Peyer's patch (tissue), 4 donors: ENCODE measurements around the gene ATF7IP2.
A peak's percentile ranks its signal among the peaks of the same experiment; 100 is the strongest.

Source experiments
- CTCF ChIP-seq, 6 experiments: fragments of 450-650 bp in 4 of 6; fragments of 200-600 bp in 2 of 6; sonication (generic) in 1 of 6; IDR thresholded peaks; one replicate each; pipeline ENCODE4 v1.5.1; 2017 to 2019; ENCODE audit warnings: antibody characterized with exemption in 6 of 6, mild to moderate bottlenecking in 3 of 6, moderate library complexity in 1 of 6
- POLR2A ChIP-seq, 2 donors: fragments of 450-650 bp; IDR thresholded peaks; one replicate each; pipeline ENCODE4 v1.5.1; 2017; ENCODE audit warnings: antibody characterized with exemption in 2 of 2, mild to moderate bottlenecking in 2 of 2, moderate library complexity in 2 of 2

- TF ChIP-seq POLR2A (IDR thresholded peaks at IDR 0.05) (no peak), CTCF (IDR thresholded peaks at IDR 0.05) (peak; percentile 38 to 73 (median 66))
Measured at GRCh38 chr16:10514369-10515055, 128.7 kb downstream of the ATF7IP2 start.
